GM10266 (cell line): Measurements from ENCODE around the gene R3HDM2.
"Not testable (repeated sequence)": the region's sequence is repeated elsewhere in the genome, so short reads cannot be mapped to it uniquely, and the experiment has no call there.

ENCODE experiments used
- DNase-seq: peaks from one replicate; pipeline ENCODE4 v3.0.0; 2012; ENCODE audit errors: extremely low spot score
- CTCF ChIP-seq: IDR thresholded peaks from 2 replicates; pipeline ENCODE4 v1.5.1; 2012; ENCODE audit warnings: mild to moderate bottlenecking, low read depth; ENCODE audit not compliant: control insufficient read depth, insufficient read depth; ENCODE audit errors: missing control alignments

Gene R3HDM2

GRCh38 chr12:57369202-57369601 lies 61.6 kb downstream of the R3HDM2 start:
- TF ChIP-seq CTCF: no peak
- DNase-seq: no peak

- TF ChIP-seq CTCF: no peak
- DNase-seq: no peak
These were observed 62.3 kb downstream of the R3HDM2 start for GRCh38 chr12:57368349-57369095.

GRCh38 chr12:57367121-57367520 lies 63.7 kb downstream of the R3HDM2 start:
- DNase-seq: no peak
- TF ChIP-seq CTCF: no peak

- TF ChIP-seq CTCF: no peak
- no peak for DNase-seq
These were observed 64.5 kb downstream of the R3HDM2 start for GRCh38 chr12:57366315-57366714.

GRCh38 chr12:57364156-57364555 lies 66.7 kb downstream of the R3HDM2 start:
- DNase-seq: not testable (repeated sequence)

GRCh38 chr12:57360468-57360867 lies 70.4 kb downstream of the R3HDM2 start:
- TF ChIP-seq CTCF: no peak
- DNase-seq: no peak

GRCh38 chr12:57358646-57359045 lies 72.2 kb downstream of the R3HDM2 start:
- TF ChIP-seq CTCF: no peak
- DNase-seq: no peak

GRCh38 chr12:57355734-57356133 lies 75.1 kb downstream of the R3HDM2 start:
- DNase-seq: no peak
- no peak for TF ChIP-seq CTCF
